H4 (cell line): Measurements from ENCODE around the gene PIK3R3. TPM values are rescaled to one million over a fixed set of nuclear protein-coding genes. Genes with fewer than 3 reads are reported as not detected.
"Not testable (repeated sequence)": the region's sequence is repeated elsewhere in the genome, so short reads cannot be mapped to it uniquely, and the experiment has no call there.

Experiments used
- DNase-seq: peaks from one replicate; pipeline ENCODE4 v3.0.0-alpha.2; 2015; ENCODE audit warnings: low spot score
- total RNA-seq: library from RNA; depleted of rRNA; stranded (reverse); fragments of >200 nt; shearing (Covaris generic); gene quantifications from 2 replicates; pipeline ENCODE4 v1.2.3, GENCODE V29; 2014

The PIK3R3 gene
- total RNA-seq, 1 experiment from 2014 or later: 14.9 TPM

DNA sequence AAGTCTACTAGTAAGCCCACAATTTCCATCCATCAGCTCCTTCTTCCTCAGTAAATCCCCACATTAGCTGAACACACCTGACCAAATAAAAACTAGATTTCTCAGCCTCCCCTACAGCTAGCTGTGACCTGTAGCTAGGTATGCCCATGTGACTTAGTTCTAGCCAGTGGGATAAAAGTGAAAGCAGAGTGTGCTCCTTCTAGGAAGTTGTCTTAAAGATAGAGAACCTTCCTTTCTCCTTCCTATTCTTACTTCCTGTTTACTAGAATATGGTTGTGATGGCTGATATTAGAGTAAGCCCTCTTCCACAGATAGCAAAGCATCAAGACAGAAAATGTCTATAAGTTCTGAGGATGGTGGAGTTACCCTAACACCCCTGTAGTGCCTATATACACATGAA lies 67.0 kb downstream of the PIK3R3 start:
- peak; percentile 15 for DNase-seq

- no peak for DNase-seq
Observed at GRCh38 chr1:46064708-46065107, 67.7 kb downstream of the PIK3R3 start.

GRCh38 chr1:46062651-46063319 lies 69.6 kb downstream of the PIK3R3 start:
- DNase-seq: peak; percentile 47

GRCh38 chr1:46061146-46061545 lies 71.3 kb downstream of the PIK3R3 start:
- DNase-seq: no peak

- DNase-seq: no peak
Observed at GRCh38 chr1:46058936-46059335, 73.5 kb downstream of the PIK3R3 start.

DNA sequence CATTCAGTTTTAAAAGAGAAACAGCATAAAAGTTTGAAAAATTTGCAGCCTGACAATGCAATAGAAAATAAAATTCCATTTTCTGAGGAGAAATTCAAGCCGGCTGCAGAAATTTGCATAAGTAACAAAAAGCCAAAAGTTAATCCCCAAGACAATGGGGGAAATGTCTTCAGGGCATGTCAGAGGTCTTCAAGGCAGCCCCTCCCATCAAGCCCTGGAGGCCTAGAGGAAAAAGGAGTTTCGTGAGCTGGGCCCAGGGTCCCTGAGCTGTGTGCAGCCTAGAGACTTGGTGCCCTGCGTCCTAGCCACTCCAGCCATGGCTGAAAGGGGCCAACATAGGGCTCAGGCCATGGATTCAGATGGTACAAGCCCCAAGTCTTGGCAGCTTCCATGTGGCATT lies 74.6 kb downstream of the PIK3R3 start:
- DNase-seq: no peak

- DNase-seq: not testable (repeated sequence)
Observed at GRCh38 chr1:46057215-46057614, 75.2 kb downstream of the PIK3R3 start.

DNA sequence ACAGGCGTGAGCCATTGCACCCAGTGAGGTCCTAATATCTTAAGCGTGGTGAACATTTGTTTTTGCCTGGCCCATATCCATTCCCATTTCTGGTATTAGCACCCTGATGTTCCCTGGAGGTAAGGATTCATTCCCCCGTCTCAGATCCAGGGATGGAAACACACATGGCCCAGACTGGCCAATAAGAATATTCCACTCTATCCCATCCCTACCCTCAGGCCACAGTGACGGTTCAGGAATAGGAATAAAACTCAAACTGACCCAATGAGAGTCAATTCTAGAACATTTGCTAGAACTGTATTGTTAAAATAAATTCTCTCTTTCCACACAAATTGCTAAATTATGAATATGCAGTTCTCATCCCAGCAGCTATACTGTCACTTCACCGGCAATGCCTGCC lies 76.1 kb downstream of the PIK3R3 start:
- DNase-seq: no peak

- no peak for DNase-seq
Observed at GRCh38 chr1:46053734-46054133, 78.7 kb downstream of the PIK3R3 start.

DNA sequence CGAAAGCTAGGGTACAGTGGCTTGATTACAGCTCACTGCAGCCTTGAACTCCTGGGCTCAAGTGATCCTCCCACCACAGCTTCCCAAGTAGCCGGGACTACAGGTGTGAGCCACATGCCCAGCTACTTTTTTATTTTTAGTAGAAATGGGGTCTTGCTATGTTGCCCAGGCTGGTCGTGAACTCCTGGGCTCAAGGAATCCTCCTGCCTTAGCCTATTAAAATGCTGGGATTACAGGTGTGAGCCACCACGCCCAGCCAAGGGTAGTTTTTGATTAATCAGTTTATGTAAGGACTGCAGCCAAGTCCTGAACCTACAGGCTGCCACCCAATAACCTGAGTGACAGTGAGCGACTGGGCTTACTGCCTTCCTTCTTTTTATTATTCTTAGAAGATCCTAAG lies 88.3 kb downstream of the PIK3R3 start:
- no peak for DNase-seq

- no peak for DNase-seq
Observed at GRCh38 chr1:46043458-46044017, 88.9 kb downstream of the PIK3R3 start.

GRCh38 chr1:46041974-46042373 lies 90.5 kb downstream of the PIK3R3 start:
- no peak for DNase-seq

DNA sequence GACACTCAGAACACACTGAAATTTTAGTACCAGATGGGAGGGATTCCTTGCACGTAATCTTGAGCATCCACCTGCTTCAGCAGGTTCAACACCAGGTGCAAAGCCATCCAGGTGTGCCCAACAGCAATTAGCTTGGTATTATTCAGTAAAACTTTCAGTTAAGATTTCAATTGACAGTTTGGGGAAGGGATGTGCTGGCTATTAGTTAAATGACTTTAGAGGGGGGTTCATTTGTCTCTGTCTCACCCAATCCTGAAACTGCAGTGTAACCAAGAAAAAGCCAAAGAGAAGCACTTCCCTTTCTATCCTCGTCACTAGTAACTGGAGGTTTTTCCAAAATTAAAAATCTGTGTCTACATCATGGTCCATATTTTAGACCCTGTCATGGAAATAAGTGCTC lies 90.9 kb downstream of the PIK3R3 start:
- DNase-seq: no peak

- no peak for DNase-seq
Observed at GRCh38 chr1:46039571-46040052, 92.8 kb downstream of the PIK3R3 start.

DNA sequence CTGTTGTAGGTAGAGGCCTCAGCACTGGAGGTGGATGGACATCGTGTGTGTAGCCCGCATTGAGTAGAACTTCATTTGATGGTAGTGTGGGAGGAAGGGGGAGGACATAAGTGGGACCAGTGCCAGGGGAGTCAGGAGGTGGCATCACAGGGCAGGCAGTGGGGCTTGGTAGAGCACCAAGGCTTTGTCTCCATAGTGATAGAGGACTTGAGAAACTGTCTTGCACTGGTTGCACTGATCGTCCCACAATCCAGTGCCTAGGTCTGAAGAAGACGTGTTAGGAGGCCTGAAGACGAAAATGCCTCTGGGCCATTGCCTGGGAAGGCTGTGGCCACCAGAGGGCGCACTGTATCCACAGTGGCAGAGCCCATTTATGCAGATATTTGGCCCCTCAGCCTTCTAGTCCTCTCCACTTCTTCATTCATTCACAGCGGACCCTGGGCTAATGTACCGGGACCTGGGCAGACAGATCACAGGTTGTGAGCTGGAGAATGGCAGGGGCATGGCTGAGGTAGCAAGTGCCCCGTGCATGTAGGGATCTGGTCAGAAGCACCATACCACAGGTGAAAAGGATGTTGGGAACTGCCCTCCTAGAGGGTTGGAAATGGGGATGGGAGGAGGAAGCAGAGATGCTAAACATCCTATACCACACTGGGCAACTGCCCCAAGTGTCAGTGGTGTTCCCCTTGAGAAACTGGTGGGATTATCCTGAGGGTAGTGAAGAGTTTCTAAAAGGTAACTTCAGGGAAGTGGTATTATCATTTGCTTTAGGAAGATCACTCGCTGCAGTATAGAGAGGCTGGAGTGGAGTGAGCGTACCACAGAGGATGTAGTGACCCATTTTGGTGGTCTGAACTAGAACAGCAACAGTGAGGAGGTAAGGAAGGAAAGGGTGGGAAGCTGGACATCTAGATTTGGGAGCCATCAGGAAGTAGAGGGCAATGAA lies 95.3 kb downstream of the PIK3R3 start:
- peak; percentile 73 for DNase-seq

DNA sequence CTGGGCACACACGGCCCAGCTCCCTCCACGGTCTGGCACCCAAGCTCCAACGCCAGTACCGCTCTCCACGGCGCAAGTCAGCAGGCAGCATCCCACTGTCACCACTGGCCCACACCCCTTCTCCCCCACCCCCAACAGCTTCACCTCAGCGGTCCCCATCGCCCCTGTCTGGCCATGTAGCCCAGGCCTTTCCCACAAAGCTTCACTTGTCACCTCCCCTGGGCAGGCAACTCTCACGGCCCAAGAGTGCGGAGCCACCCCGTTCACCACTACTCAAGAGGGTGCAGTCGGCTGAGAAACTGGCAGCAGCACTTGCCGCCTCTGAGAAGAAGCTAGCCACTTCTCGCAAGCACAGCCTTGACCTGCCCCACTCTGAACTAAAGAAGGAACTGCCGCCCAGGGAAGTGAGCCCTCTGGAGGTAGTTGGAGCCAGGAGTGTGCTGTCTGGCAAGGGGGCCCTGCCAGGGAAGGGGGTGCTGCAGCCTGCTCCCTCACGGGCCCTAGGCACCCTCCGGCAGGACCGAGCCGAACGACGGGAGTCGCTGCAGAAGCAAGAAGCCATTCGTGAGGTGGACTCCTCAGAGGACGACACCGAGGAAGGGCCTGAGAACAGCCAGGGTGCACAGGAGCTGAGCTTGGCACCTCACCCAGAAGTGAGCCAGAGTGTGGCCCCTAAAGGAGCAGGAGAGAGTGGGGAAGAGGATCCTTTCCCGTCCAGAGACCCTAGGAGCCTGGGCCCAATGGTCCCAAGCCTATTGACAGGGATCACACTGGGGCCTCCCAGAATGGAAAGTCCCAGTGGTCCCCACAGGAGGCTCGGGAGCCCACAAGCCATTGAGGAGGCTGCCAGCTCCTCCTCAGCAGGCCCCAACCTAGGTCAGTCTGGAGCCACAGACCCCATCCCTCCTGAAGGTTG lies 97.6 kb downstream of the PIK3R3 start:
- no peak for DNase-seq

- no peak for DNase-seq
Observed at GRCh38 chr1:46030876-46031660, 101.4 kb downstream of the PIK3R3 start.

DNA sequence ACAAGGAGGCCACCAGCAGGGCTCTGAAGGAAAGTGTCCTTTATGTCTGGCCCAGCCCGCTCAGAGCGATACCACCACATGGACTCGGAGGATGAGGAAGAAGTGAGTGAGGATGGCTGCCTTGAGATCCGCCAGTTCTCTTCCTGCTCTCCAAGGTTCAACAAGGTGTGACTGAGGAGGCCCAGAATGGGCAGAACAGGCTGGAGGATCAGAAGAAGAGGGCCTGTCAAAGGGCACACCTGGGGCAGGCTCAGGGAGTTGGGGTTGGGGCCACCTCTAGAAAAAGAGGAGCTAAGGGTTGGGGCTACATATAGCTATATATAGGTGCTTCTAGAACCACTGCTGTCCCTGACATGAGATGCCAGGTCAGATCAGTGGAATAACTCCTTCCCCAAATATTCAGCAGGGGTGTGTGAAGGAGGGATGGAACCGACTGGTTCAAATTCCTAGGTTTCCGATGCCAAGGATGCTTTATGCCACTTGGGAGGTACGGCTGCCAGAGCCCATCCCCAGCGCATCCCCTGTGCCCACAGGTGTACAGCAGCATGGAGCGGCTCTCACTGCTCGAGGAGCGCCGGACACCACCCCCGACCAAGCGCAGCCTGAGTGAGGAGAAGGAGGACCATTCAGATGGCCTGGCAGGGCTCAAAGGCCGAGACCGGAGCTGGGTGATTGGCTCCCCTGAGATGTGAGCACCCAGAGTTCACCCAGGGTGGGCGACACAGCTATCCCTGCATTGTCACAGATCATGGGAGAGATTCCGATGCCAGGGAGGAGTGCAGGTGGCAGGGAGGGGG lies 102.2 kb downstream of the PIK3R3 start:
- no peak for DNase-seq

DNA sequence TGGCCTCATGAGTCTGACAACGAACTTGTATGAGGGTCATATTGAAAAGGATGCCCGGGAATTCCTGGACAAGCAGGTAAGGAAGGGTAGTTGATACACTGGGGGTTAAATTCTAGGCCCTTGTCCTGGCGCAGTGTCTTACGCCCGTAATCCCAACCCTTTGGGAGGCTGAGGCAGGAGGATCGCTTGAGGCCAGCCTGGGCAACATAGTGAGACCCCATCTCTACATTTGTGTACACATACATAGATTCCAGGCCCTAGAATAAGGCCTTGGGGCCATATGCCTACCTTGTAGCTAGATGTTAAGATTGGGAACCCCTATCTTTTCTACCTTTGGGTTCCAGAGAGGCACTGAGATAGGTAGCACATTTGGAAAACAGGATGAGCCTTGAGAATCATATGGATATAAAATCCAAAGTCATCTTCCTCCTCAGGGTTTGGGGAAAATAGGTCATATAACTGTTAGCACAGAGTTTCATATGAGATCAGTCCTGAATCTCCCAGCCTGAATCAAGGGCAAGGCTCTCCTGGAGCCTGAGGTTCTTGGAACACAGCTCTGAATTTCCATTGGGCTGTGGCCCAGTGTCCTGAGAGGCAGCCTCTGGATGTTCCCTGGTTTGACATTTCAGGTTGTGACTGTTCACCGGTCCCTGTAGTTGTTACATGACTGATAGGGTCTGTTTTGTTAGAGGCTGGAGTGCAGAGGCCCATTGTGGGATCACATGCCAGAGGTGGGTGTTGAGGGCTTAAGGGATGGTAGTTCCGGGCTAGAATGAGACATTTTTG lies 104.4 kb downstream of the PIK3R3 start:
- DNase-seq: no peak
